PFSK-1 (cell line): ENCODE data around the gene PRKCE.

Experiments used
- FOXP2 ChIP-seq: optimal IDR thresholded peaks from 2 replicates; pipeline ENCODE3; 2011; ENCODE audit warnings: borderline replicate concordance, control low read depth, inconsistent platforms; ENCODE audit not compliant: insufficient read depth; ENCODE audit errors: extremely low read length, extremely low read depth
- POLR2AphosphoS5 ChIP-seq: IDR thresholded peaks from 2 replicates; pipeline ENCODE4 v1.6.1; 2012; ENCODE audit warnings: low read depth, mild to moderate bottlenecking, control low read depth, low read length, moderate library complexity
- SIN3A ChIP-seq: IDR thresholded peaks from 2 replicates; pipeline ENCODE4 v1.6.1; 2012; ENCODE audit warnings: mild to moderate bottlenecking, low read length, moderate library complexity, borderline replicate concordance; ENCODE audit not compliant: insufficient read depth
- TAF1 ChIP-seq: IDR thresholded peaks from 2 replicates; pipeline ENCODE4 v1.6.1; 2012; ENCODE audit warnings: low read length, control low read depth, borderline replicate concordance; ENCODE audit not compliant: insufficient read depth
- TF ChIP-seq, protein P1 (sequence below), 2 experiments: IDR thresholded peaks; 2 replicates each; pipeline versions ENCODE4 v1.6.1 to v1.8.0; 2011 to 2012; ENCODE audit warnings: low read depth in 2 of 2, low read length in 2 of 2, control low read depth in 1 of 2, inconsistent platforms in 1 of 2, mild to moderate bottlenecking in 1 of 2, moderate library complexity in 1 of 2; ENCODE audit not compliant: insufficient read depth in 1 of 2

DNA sequence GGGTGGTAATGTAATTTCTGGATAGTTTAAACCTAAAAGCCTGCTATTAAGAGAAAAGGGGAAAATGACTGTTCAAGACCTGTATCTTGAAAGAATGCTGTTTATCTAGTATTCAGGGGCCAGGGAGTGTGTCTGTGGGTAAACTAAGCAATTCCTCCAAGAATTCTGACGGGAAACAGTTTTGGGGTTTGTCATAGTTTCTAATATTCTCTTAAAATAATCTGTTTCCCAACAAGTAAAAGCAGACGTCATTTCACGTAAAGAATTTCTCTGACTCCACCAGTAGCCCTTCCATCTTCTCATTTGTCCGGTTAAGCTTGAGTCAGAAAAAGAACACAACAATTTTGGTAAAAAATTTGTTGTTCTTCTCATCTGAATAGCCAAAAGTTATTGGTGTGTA is 413.7 kb downstream of the PRKCE start:
- no peak for TF ChIP-seq POLR2AphosphoS5
- TF ChIP-seq, protein P1, sequence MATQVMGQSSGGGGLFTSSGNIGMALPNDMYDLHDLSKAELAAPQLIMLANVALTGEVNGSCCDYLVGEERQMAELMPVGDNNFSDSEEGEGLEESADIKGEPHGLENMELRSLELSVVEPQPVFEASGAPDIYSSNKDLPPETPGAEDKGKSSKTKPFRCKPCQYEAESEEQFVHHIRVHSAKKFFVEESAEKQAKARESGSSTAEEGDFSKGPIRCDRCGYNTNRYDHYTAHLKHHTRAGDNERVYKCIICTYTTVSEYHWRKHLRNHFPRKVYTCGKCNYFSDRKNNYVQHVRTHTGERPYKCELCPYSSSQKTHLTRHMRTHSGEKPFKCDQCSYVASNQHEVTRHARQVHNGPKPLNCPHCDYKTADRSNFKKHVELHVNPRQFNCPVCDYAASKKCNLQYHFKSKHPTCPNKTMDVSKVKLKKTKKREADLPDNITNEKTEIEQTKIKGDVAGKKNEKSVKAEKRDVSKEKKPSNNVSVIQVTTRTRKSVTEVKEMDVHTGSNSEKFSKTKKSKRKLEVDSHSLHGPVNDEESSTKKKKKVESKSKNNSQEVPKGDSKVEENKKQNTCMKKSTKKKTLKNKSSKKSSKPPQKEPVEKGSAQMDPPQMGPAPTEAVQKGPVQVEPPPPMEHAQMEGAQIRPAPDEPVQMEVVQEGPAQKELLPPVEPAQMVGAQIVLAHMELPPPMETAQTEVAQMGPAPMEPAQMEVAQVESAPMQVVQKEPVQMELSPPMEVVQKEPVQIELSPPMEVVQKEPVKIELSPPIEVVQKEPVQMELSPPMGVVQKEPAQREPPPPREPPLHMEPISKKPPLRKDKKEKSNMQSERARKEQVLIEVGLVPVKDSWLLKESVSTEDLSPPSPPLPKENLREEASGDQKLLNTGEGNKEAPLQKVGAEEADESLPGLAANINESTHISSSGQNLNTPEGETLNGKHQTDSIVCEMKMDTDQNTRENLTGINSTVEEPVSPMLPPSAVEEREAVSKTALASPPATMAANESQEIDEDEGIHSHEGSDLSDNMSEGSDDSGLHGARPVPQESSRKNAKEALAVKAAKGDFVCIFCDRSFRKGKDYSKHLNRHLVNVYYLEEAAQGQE (IDR thresholded peaks at IDR 0.05; ENCODE audit: insufficient read depth in 1 of 2, low read depth in 2 of 2, low read length in 2 of 2) = no peak
- TF ChIP-seq SIN3A = no peak
- no peak for TF ChIP-seq TAF1
- no peak for TF ChIP-seq FOXP2
